DND-41 (cell line): ENCODE measurements around the gene UBE2QL1.

Source experiments
- CTCF ChIP-seq: IDR thresholded peaks from 2 replicates; pipeline ENCODE4 v1.5.1; 2012; ENCODE audit warnings: borderline replicate concordance, low read length, moderate library complexity, mild to moderate bottlenecking; ENCODE audit not compliant: poor library complexity, severe bottlenecking; ENCODE audit errors: extremely low read depth
- EZH2 ChIP-seq: IDR thresholded peaks from 3 replicates; pipeline ENCODE4 v1.6.1; 2012; ENCODE audit warnings: borderline replicate concordance, low read depth, mild to moderate bottlenecking, moderate library complexity, low read length, inconsistent platforms; ENCODE audit not compliant: severe bottlenecking

- no peak for TF ChIP-seq CTCF
- TF ChIP-seq EZH2, result no peak
Measured at GRCh38 chr5:6539060-6539459, 90.4 kb downstream of the UBE2QL1 start.
